ENCODE results near the gene PTCH1. TPM values are rescaled to one million over a fixed set of nuclear protein-coding genes. Genes with fewer than 3 reads are reported as not detected.

Gene PTCH1
- total and polyA plus RNA-seq, 11 donors: 2.2 to 15.2 (median 5.4) TPM

DNA sequence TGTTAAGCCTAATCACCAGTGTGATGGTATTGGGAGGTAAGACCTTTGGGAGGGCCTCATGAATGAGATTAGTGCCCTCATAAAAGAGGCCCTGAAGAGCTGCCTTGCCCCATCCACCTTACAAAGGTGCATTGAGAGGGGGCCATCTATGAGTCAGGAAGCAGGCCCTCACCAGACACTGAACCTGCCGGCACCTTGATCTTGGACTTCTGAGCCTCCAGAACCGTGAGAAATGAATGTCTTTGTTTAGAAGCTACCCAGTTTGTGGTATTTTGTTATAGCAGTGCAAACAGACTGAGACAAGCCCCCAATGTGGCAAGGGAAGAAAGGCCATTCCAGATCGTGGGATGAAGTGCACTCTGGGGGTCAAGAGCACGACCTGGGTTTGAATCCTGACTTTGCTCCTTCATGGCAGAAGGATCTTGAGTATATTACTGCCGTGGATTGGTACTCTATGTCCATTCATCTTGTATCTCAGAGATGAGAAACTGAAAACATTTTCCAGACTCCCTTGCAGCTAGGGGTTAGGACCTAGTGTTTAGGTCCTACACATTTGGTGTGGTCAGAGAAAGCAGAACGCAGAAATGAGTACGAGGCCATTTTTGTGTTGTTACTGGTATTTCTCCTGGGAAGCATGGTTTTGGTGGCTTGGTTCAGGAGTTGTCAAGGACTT is 86.7 kb downstream of the PTCH1 start:
- intact Hi-C loops (cut with DNase I): no loop called here
- Histone ChIP-seq H3K4me1 (peaks cover 0 to 11% (median 4%) of the 10 kb centered on the region in 12 donors), H3K9me3 (peaks cover 0 to 13% (median 0%) of the 10 kb centered on the region in 12 donors), H3K36me3 (no peaks in the 10 kb centered on the region), H3K4me3 (no peak overlapping the region), H3K27me3 (peaks cover 0 to 12% (median 0%) of the 10 kb centered on the region in 9 donors), H3K27ac (no peak overlapping the region)
- no peak for ATAC-seq
- no peak for TF ChIP-seq POLR2A (IDR thresholded peaks at IDR 0.05)
- TF ChIP-seq, protein P1, sequence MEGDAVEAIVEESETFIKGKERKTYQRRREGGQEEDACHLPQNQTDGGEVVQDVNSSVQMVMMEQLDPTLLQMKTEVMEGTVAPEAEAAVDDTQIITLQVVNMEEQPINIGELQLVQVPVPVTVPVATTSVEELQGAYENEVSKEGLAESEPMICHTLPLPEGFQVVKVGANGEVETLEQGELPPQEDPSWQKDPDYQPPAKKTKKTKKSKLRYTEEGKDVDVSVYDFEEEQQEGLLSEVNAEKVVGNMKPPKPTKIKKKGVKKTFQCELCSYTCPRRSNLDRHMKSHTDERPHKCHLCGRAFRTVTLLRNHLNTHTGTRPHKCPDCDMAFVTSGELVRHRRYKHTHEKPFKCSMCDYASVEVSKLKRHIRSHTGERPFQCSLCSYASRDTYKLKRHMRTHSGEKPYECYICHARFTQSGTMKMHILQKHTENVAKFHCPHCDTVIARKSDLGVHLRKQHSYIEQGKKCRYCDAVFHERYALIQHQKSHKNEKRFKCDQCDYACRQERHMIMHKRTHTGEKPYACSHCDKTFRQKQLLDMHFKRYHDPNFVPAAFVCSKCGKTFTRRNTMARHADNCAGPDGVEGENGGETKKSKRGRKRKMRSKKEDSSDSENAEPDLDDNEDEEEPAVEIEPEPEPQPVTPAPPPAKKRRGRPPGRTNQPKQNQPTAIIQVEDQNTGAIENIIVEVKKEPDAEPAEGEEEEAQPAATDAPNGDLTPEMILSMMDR (IDR thresholded peaks at IDR 0.05): no peak
- 94 to 96% (median 95%) methylated on average over 7 of the region's 7 CpGs for WGBS, 4 donors
- DNase-seq: no peak

DNA sequence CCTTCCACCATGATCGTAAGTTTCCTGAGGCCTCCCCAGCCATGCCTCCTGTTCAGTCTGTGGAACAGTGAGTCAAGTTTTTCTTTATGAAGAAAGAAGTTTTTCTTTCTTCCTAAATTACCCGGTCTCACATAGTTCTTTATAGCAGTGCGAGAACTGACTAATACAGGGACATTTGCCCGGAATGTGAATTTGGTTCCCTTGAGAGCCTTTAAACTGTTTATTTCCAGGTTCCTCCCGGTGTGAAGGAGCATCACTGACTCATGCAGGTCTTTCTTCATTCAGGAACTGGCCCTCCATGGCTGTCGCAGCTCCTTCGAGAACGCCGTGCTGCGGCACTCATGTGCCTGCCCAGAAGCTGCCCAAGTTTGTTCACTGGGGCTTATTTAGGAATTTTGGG is 87.7 kb downstream of the PTCH1 start:
- Histone ChIP-seq H3K36me3 (no peaks in the 10 kb centered on the region), H3K27ac (no peak overlapping the region), H3K4me3 (no peak overlapping the region), H3K4me1 (peaks cover 0 to 11% (median 4%) of the 10 kb centered on the region in 12 donors), H3K27me3 (peaks cover 0 to 12% (median 0%) of the 10 kb centered on the region in 9 donors), H3K9me3 (peaks cover 0 to 15% (median 0%) of the 10 kb centered on the region in 12 donors)
- TF ChIP-seq POLR2A (IDR thresholded peaks at IDR 0.05): no peak
- TF ChIP-seq, protein P1 (IDR thresholded peaks at IDR 0.05): no peak
- intact Hi-C loops (cut with DNase I): no loop called here
- 87 to 94% (median 91%) methylated on average over 10 of the region's 10 CpGs for WGBS, 4 donors
- DNase-seq (no peak), ATAC-seq (no peak)

DNA sequence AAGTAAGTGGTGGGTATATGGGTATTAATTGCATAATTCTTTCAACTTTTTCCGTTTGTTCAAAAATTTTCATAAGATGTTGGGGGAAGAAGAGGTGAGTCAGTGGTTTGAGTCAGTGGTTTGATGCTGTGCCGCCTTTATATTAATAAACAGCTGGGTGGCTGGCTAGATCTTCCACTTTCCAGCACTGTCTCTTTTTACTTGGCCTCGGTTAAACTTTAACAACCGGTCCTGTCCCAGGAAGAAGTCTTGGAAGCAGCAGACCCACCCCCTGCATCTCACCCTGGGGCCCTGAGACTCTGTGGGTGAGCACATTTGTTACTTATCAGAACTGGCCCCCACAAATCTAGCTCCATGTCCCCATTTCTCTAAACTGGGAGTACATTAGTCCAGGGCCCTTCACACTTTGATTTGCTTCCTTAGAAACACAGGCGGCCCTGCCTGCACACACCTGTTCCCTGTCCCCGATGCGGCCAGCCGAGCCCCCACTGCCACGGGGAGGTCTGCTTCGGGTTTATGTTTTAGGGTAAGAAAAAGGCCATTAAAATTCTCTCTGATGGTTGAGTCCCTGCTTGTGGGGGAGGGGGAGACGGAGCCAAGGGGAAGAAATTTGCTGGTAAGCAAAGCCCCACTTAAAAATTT is 90.7 kb downstream of the PTCH1 start:
- 29 to 50% (median 38%) methylated on average over 11 of the region's 11 CpGs for WGBS, 4 donors
- H3K4me3 ChIP-seq: peak overlapping the region in 11 of 12 donors; percentile 29 to 58 (median 53)
- H3K27ac ChIP-seq: peak overlapping the region in 9 of 12 donors; percentile 16 to 82 (median 69)
- peaks cover 0 to 45% (median 19%) of the 10 kb centered on the region in 12 donors for H3K9me3 ChIP-seq
- H3K36me3 ChIP-seq: no peaks in the 10 kb centered on the region
- no peak for TF ChIP-seq POLR2A (IDR thresholded peaks at IDR 0.05)
- TF ChIP-seq, protein P1 (IDR thresholded peaks at IDR 0.05): no peak
- peak in 1 of 4 donors; percentile 19 for ATAC-seq
- no peak for DNase-seq
- H3K4me1 ChIP-seq: peaks cover 0 to 11% (median 4%) of the 10 kb centered on the region in 12 donors
- H3K27me3 ChIP-seq: peaks cover 0 to 12% (median 0%) of the 10 kb centered on the region in 9 donors
- intact Hi-C loops (cut with DNase I): no loop called here

DNA sequence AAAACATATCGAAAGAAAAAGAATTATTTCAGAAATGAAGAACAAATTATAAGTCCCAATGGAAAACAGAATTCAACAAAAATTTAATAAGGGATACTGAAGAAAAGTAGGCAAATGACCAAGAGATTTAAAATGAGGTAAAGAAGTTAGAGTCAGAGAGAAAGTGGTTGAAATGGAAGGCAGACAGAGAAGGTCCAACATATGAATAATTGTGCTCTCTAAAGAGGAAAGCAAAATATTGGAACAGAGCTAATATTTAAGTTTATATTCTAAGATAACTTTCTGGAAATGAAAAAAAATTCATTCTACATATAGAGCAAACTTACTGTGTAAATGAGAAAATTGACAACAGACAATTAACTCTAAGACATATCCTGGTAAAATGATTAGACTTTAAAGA is 94.1 kb downstream of the PTCH1 start:
- peaks cover 0 to 34% (median 17%) of the 10 kb centered on the region in 12 donors for H3K9me3 ChIP-seq
- H3K27ac ChIP-seq: no peak overlapping the region
- TF ChIP-seq, protein P1 (IDR thresholded peaks at IDR 0.05): no peak
- no peak for TF ChIP-seq POLR2A (IDR thresholded peaks at IDR 0.05)
- DNase-seq (no peak), ATAC-seq (no peak)
- WGBS, 4 donors: 92 to 100% (median 97%) methylated on average over 1 of the region's 1 CpG
- intact Hi-C loops (cut with DNase I): no loop called here
- H3K4me3 ChIP-seq: no peak overlapping the region
- H3K4me1 ChIP-seq: peaks cover 0 to 11% (median 4%) of the 10 kb centered on the region in 12 donors
- no peaks in the 10 kb centered on the region for H3K36me3 ChIP-seq
- H3K27me3 ChIP-seq: peaks cover 0 to 12% (median 0%) of the 10 kb centered on the region in 9 donors
